Endothelial cell of umbilical vein (primary cell): ENCODE measurements around the gene CEP70. TPM values are rescaled to one million over a fixed set of nuclear protein-coding genes. Genes with fewer than 3 reads are reported as not detected.

Experiments used
- BruUV-seq: library from RNA; stranded (reverse); fragments of 400-500 nt; replicated peaks from 2 replicates; lab custom pipeline; 2021; lab: Mats Ljungman, UMichigan
- CTCF ChIA-PET: fragments of 300-600, 350-600 bp; sonication (Branson Sonifier 250); formaldehyde crosslinking; loops from one replicate; lab custom pipeline; 2021; ENCODE audit warnings: antibody characterized with exemption, inconsistent platforms; lab: Charles Lee
- POLR2A ChIA-PET: fragments of 300-600, 350-600 bp; sonication (Branson Sonifier 250); formaldehyde crosslinking; loops from one replicate; lab custom pipeline; 2021; ENCODE audit warnings: antibody characterized with exemption, inconsistent platforms; lab: Charles Lee
- DNase-seq: peaks from one replicate; pipeline ENCODE4 v3.0.0-alpha.2; 2011; ENCODE audit warnings: low read depth, low spot score
- FAIRE-seq: peaks from 2 replicates; lab custom pipeline; 2011; peaks lifted over from hg19 to GRCh38; lab: Jason Lieb, UNC
- H2AFZ ChIP-seq: 2 replicates; pipeline ENCODE4 v1.6.0; 2012; ENCODE audit warnings: low read depth, low read length, control low read depth, inconsistent platforms
- H3K27ac ChIP-seq: 2 replicates; pipeline ENCODE4 v1.5.1; 2011; ENCODE audit warnings: low read depth, mild to moderate bottlenecking, control low read depth, low read length, moderate library complexity; ENCODE audit not compliant: insufficient read depth
- H3K27me3 ChIP-seq, 2 experiments: 2 replicates each; pipeline versions ENCODE4 v1.6.0 to v1.6.1; 2011; ENCODE audit warnings: low read length in 2 of 2, mixed read lengths in 1 of 2; ENCODE audit not compliant: control insufficient read depth in 2 of 2, insufficient read depth in 2 of 2
- H3K36me3 ChIP-seq, 2 experiments: 2 replicates in 1 of 2; 3 replicates in 1 of 2; pipeline ENCODE4 v1.5.1; 2011; ENCODE audit warnings: low read length in 2 of 2, mild to moderate bottlenecking in 1 of 2, moderate library complexity in 1 of 2; ENCODE audit not compliant: control insufficient read depth in 2 of 2, insufficient read depth in 2 of 2; ENCODE audit errors: extremely low read depth in 1 of 2
- H3K4me1 ChIP-seq: 3 replicates; pipeline ENCODE4 v1.5.1; 2011; ENCODE audit warnings: mild to moderate bottlenecking, low read length; ENCODE audit not compliant: control insufficient read depth, insufficient read depth; ENCODE audit errors: extremely low read depth
- H3K4me2 ChIP-seq: 2 replicates; pipeline ENCODE4 v1.6.1; 2011; ENCODE audit warnings: low read length, control low read depth, mixed read lengths; ENCODE audit not compliant: insufficient read depth
- H3K4me3 ChIP-seq, 3 experiments: fragments of 200-600 bp in 1 of 3; sonication (generic), shearing (Covaris generic) in 1 of 3; replicated peaks in 1 of 3; 2 replicates each; pipeline ENCODE4 v1.5.1; 2011 to 2016; ENCODE audit warnings: control low read depth in 3 of 3, low read length in 3 of 3, mild to moderate bottlenecking in 2 of 3, inconsistent platforms in 1 of 3, low read depth in 1 of 3, moderate library complexity in 1 of 3; ENCODE audit not compliant: insufficient read depth in 1 of 3
- H3K79me2 ChIP-seq: 2 replicates; pipeline ENCODE4 v1.6.0; 2012; ENCODE audit warnings: low read length, inconsistent platforms; ENCODE audit not compliant: control insufficient read depth, insufficient read depth
- H3K9ac ChIP-seq: replicated peaks from 2 replicates; pipeline ENCODE3; 2011; ENCODE audit warnings: low read length, control low read depth; ENCODE audit not compliant: insufficient read depth; ENCODE audit errors: extremely low read depth
- H3K9me1 ChIP-seq: replicated peaks from 3 replicates; pipeline ENCODE4 v1.6.0; 2011; ENCODE audit warnings: mild to moderate bottlenecking, low read length; ENCODE audit not compliant: control insufficient read depth, insufficient read depth; ENCODE audit errors: extremely low read depth
- H3K9me3 ChIP-seq: replicated peaks from 2 replicates; pipeline ENCODE4 v1.5.1; 2012; ENCODE audit warnings: low read length, inconsistent platforms; ENCODE audit not compliant: control insufficient read depth, insufficient read depth
- H4K20me1 ChIP-seq: replicated peaks from 2 replicates; pipeline ENCODE3; 2011; ENCODE audit warnings: mild to moderate bottlenecking, low read length; ENCODE audit not compliant: control insufficient read depth, insufficient read depth; ENCODE audit errors: extremely low read depth
- CTCF ChIP-seq, 2 donors: IDR thresholded peaks; 1 replicate in 1 of 2; 2 replicates in 1 of 2; pipeline ENCODE4 v1.5.1; 2011; ENCODE audit warnings: low read length in 2 of 2, mild to moderate bottlenecking in 2 of 2, moderate library complexity in 2 of 2, control low read depth in 1 of 2, inconsistent platforms in 1 of 2, low read depth in 1 of 2; ENCODE audit not compliant: insufficient read depth in 1 of 2; ENCODE audit errors: extremely low read depth in 1 of 2
- EZH2 ChIP-seq: IDR thresholded peaks from 2 replicates; pipeline ENCODE4 v1.6.1; 2012; ENCODE audit warnings: borderline replicate concordance, low read depth, mild to moderate bottlenecking, moderate library complexity, low read length, inconsistent platforms; ENCODE audit not compliant: severe bottlenecking
- FOS ChIP-seq: IDR thresholded peaks from 2 replicates; pipeline ENCODE4 v1.6.1; 2011; ENCODE audit warnings: mild to moderate bottlenecking, low read length, moderate library complexity, borderline replicate concordance; ENCODE audit not compliant: insufficient read depth
- GATA2 ChIP-seq: IDR thresholded peaks from 2 replicates; pipeline ENCODE4 v1.7.0; 2011; ENCODE audit warnings: low read depth, mild to moderate bottlenecking, moderate library complexity, mixed read lengths, low read length; ENCODE audit not compliant: insufficient read length, insufficient read depth
- JUN ChIP-seq: IDR thresholded peaks from 2 replicates; pipeline ENCODE4 v1.6.1; 2011; ENCODE audit warnings: borderline replicate concordance, low read depth; ENCODE audit not compliant: insufficient read length, insufficient read depth
- MAX ChIP-seq: IDR thresholded peaks from 2 replicates; pipeline ENCODE4 v1.6.1; 2011; ENCODE audit not compliant: insufficient read depth, insufficient read length
- MYC ChIP-seq: IDR thresholded peaks from one replicate; pipeline ENCODE4 v1.6.1; 2011; ENCODE audit warnings: mild to moderate bottlenecking, low read depth, low read length
- POLR2A ChIP-seq: IDR thresholded peaks from 2 replicates; pipeline ENCODE4 v1.6.1; 2012; ENCODE audit warnings: low read depth, mild to moderate bottlenecking, control low read depth, low read length
- POLR2AphosphoS5 ChIP-seq: IDR thresholded peaks from 2 replicates; pipeline ENCODE4 v1.6.1; 2012; ENCODE audit warnings: low read depth, mild to moderate bottlenecking, control low read depth, low read length, moderate library complexity; ENCODE audit not compliant: insufficient read depth
- dilution Hi-C: fragments of 300-500 bp; cut with MboI; formaldehyde crosslinking; loops from one replicate; pipeline ENCODE4 v1.15.0; 2019; ENCODE audit warnings: low sequenced_read_pairs; ENCODE audit not compliant: extremely low pct_ligation_motif_present
- intact Hi-C: fragments of 100-400 bp; cut with micrococcal nuclease; formaldehyde crosslinking; loops from one replicate; pipeline ENCODE4 v1.10.0; 2022
- polyA plus RNA-seq, 4 experiments: library from polyadenylated mRNA; depleted of rRNA in 3 of 4; stranded (reverse) in 3 of 4; unstranded in 1 of 4; fragments of >200 nt; gene quantifications; 2 replicates each; pipeline versions ENCODE4 v1.2.1 to v1.2.3, GENCODE V29; 2011 to 2012; ENCODE audit warnings: missing spikeins in 1 of 4
- total RNA-seq: library from RNA; stranded (reverse); gene quantifications from 2 replicates; pipeline ENCODE4 v1.2.3, GENCODE V29; 2021

Gene CEP70
- total and polyA plus RNA-seq, 2 donors (not counting 3 experiments of a cell fraction or from before 2014, with no cell fraction given) = 2.1 to 16.9 TPM

GRCh38 chr3:138507524-138507923 lies 86.5 kb downstream of the CEP70 start:
- intact Hi-C loops (no loop called here), dilution Hi-C loops (no loop called here)
- Histone ChIP-seq H3K27ac (no peak overlapping the region), H3K9me3 (no peaks in the 10 kb centered on the region), H3K79me2 (no peaks in the 10 kb centered on the region), H3K36me3 (no peaks in the 10 kb centered on the region), H3K27me3 (no peaks in the 10 kb centered on the region), H4K20me1 (no peaks in the 10 kb centered on the region), H2AFZ (no peak overlapping the region), H3K9ac (no peak overlapping the region), H3K9me1 (no peaks in the 10 kb centered on the region), H3K4me3 (no peak overlapping the region), H3K4me2 (no peak overlapping the region), H3K4me1 (no peaks in the 10 kb centered on the region)
- DNase-seq (no peak), FAIRE-seq (no peak)
- TF ChIP-seq GATA2 (no peak), CTCF (IDR thresholded peaks at IDR 0.05; ENCODE audit: extremely low read depth in 1 of 2, insufficient read depth in 1 of 2, low read depth in 1 of 2, low read length in 2 of 2) (no peak), POLR2AphosphoS5 (no peak), MAX (no peak), MYC (no peak), EZH2 (no peak), POLR2A (no peak), FOS (no peak), JUN (no peak)
- CTCF ChIA-PET = no interaction called here
- no TSS peak for BruUV-seq
- POLR2A ChIA-PET = no interaction called here
